Suprapubic skin (tissue), 4 donors: Measurements from ENCODE around the gene LRRFIP1.

Experiments used
- EP300 ChIP-seq: sonication (generic); formaldehyde crosslinking; IDR thresholded peaks from one replicate; pipeline ENCODE4 v1.6.1; 2017; ENCODE audit warnings: antibody characterized with exemption
- POLR2A ChIP-seq, 2 donors: fragments of 450-650 bp; IDR thresholded peaks; one replicate each; pipeline ENCODE4 v1.6.1; 2017; ENCODE audit warnings: antibody characterized with exemption in 2 of 2, mild to moderate bottlenecking in 2 of 2, moderate library complexity in 2 of 2
- POLR2AphosphoS5 ChIP-seq, 3 donors: sonication (generic); formaldehyde crosslinking; IDR thresholded peaks; one replicate each; pipeline ENCODE4 v1.6.1; 2017; ENCODE audit warnings: antibody characterized with exemption in 3 of 3
- TF ChIP-seq, protein P1 (sequence below), 2 donors: fragments of 200-600 bp in 1 of 2; fragments of 450-650 bp in 1 of 2; sonication (generic) in 1 of 2; IDR thresholded peaks; one replicate each; pipeline ENCODE4 v1.5.1; 2016 to 2019; ENCODE audit warnings: antibody characterized with exemption in 2 of 2, mild to moderate bottlenecking in 1 of 2, moderate library complexity in 1 of 2

DNA sequence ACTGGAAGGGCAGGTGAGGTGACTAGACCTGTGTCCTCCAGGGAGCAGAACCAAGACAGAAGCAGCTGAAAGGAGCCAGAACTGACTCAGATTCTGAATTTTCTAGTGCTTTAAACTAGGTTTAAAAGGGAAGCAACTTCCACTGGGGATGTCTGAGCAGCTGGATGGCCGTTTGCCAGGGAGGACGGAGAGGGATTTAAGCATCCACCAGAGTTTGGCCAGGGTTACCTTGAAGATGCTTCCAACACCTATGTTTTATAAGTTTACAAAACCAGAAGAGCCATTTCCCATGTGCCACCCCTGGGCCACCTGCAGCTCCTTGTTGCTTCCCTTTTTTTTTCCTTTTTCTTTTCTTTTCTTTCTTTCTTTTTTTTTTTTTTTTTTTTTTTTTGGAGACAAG lies 122.6 kb downstream of the LRRFIP1 start:
- TF ChIP-seq, protein P1, sequence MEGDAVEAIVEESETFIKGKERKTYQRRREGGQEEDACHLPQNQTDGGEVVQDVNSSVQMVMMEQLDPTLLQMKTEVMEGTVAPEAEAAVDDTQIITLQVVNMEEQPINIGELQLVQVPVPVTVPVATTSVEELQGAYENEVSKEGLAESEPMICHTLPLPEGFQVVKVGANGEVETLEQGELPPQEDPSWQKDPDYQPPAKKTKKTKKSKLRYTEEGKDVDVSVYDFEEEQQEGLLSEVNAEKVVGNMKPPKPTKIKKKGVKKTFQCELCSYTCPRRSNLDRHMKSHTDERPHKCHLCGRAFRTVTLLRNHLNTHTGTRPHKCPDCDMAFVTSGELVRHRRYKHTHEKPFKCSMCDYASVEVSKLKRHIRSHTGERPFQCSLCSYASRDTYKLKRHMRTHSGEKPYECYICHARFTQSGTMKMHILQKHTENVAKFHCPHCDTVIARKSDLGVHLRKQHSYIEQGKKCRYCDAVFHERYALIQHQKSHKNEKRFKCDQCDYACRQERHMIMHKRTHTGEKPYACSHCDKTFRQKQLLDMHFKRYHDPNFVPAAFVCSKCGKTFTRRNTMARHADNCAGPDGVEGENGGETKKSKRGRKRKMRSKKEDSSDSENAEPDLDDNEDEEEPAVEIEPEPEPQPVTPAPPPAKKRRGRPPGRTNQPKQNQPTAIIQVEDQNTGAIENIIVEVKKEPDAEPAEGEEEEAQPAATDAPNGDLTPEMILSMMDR (IDR thresholded peaks at IDR 0.05), result no peak
- no peak for TF ChIP-seq POLR2AphosphoS5 (IDR thresholded peaks at IDR 0.05)
- TF ChIP-seq EP300, result no peak
- no peak for TF ChIP-seq POLR2A (IDR thresholded peaks at IDR 0.05)
